ES-I3 (cell line): ENCODE data around the gene OR2L3.
"Not testable (repeated sequence)": the region's sequence is repeated elsewhere in the genome, so short reads cannot be mapped to it uniquely, and the experiment has no call there.

Source experiments
- H3K36me3 ChIP-seq: 2 replicates; pipeline ENCODE4 v1.6.1; 2013; ENCODE audit warnings: mild to moderate bottlenecking, low read length, control low read depth, moderate library complexity; ENCODE audit not compliant: insufficient read depth
- H3K4me1 ChIP-seq: 2 replicates; pipeline ENCODE4 v1.6.1; 2013; ENCODE audit warnings: mild to moderate bottlenecking, control low read depth, low read length; ENCODE audit not compliant: insufficient read depth
- H3K9ac ChIP-seq: 2 replicates; pipeline ENCODE4 v1.6.1; 2013; ENCODE audit warnings: low read depth, mild to moderate bottlenecking, low read length, moderate library complexity
- H3K9me3 ChIP-seq: 2 replicates; pipeline ENCODE4 v1.6.1; 2013; ENCODE audit warnings: mild to moderate bottlenecking, low read length, moderate library complexity; ENCODE audit not compliant: control insufficient read depth, insufficient read depth

The OR2L3 gene

DNA sequence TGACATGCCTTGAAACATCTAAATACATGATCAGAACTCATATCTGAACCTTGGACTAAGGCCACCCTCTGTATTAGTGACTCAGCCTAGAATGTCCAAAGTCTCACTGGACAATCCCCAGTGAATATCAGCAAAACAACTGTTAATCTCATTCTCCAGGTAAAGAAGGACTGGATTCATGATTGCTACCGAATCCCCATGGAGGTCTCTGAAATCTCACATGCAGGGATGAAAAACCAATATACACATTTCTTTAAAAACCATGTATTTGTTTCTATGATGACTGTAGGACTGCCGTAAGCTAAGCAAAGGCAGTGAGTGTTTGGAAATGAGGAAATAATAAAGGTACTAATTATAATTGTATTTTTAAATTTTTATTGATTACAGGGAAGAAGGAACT lies at the start of gene OR2L3:
TSS of gene OR2L3 (plus strand) at position 301 of the 400 bp plus-strand sequence. CDS start 13,846 bp downstream, outside the sequence.
- Histone ChIP-seq H3K9me3 (no peaks in the 10 kb centered on the region), H3K9ac (no peak within 1 kb of the TSS), H3K36me3 (no peaks in the 10 kb centered on the region), H3K4me1 (no peaks in the 10 kb centered on the region)

GRCh38 chr1:247998811-247999210 lies 47.8 kb upstream of the OR2L3 start:
- Histone ChIP-seq H3K36me3 (no peaks in the 10 kb centered on the region), H3K4me1 (no peaks in the 10 kb centered on the region), H3K9ac (no peak overlapping the region), H3K9me3 (no peaks in the 10 kb centered on the region)

DNA sequence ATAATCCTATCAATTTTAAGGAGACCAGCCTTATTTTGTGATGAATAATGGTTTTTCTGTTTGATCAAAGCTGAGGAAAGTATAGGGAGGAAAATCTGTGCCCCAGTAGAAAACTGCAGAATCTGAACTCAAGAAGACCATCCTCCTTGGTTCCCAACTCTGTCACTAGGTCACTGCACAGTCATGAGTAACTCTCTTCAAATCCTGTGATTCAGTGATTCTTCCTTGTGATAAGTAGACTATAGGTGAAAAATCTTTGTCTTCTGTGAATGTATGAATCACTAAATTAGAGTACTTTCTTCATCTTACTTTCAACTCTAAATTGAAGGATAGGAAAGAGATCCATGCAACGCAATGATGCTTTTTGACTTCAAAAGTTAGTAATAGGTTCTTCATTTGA lies 46.5 kb upstream of the OR2L3 start:
- H3K36me3 ChIP-seq, result no peaks in the 10 kb centered on the region
- no peaks in the 10 kb centered on the region for H3K4me1 ChIP-seq
- H3K9ac ChIP-seq, result no peak overlapping the region
- no peaks in the 10 kb centered on the region for H3K9me3 ChIP-seq

- Histone ChIP-seq H3K9ac (no peak overlapping the region), H3K9me3 (peaks cover 3% of the 10 kb centered on the region; the same call in 1 of the 2 replicates), H3K4me1 (no peaks in the 10 kb centered on the region), H3K36me3 (no peaks in the 10 kb centered on the region)
Observed at GRCh38 chr1:248007778-248008177, 38.9 kb upstream of the OR2L3 start.

DNA sequence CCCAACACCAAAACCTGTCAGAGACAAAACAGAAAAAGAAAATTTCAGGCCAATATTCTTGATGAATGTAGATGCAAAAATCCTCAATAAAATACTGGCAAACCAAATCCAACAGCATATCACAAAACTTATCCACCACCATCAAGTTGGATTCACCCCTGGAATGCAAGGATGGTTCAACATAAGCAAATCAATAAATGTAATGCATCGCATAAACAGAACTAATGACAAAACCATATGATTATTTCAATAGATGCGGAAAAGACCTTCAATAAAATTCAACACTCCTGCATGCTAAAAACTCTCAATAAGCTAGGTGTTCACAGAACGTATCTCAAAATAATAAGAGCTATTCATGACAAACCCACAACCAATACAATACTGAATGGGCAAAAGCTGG lies 37.0 kb upstream of the OR2L3 start:
- Histone ChIP-seq H3K9ac (no peak overlapping the region), H3K9me3 (peaks cover 3% of the 10 kb centered on the region; the same call in 1 of the 2 replicates), H3K4me1 (no peaks in the 10 kb centered on the region), H3K36me3 (no peaks in the 10 kb centered on the region)

- Histone ChIP-seq H3K9me3 (peaks cover 3% of the 10 kb centered on the region; the same call in 1 of the 2 replicates), H3K36me3 (no peaks in the 10 kb centered on the region), H3K4me1 (no peaks in the 10 kb centered on the region), H3K9ac (no peak within 1 kb of the TSS)
Observed at GRCh38 chr1:248013229-248013710, 33.4 kb upstream of the OR2L3 start, which contains the start of gene OR2L5. Gene OR2L5 (plus strand): TSS chr1:248013660. CDS start chr1:248021948, 8,288 bp downstream.

GRCh38 chr1:248015803-248016202 lies 30.8 kb upstream of the OR2L3 start:
- Histone ChIP-seq H3K9ac (no peak overlapping the region), H3K4me1 (no peaks in the 10 kb centered on the region), H3K36me3 (no peaks in the 10 kb centered on the region), H3K9me3 (no peaks in the 10 kb centered on the region)

- H3K36me3 ChIP-seq, result no peaks in the 10 kb centered on the region
- no peaks in the 10 kb centered on the region for H3K9me3 ChIP-seq
- H3K9ac ChIP-seq, result no peak within 1 kb of the TSS
- no peaks in the 10 kb centered on the region for H3K4me1 ChIP-seq
Observed at GRCh38 chr1:248029770-248030169, 16.9 kb upstream of the OR2L3 start, which contains the start of gene OR2L2. Gene OR2L2 (plus strand): TSS chr1:248030070. CDS start chr1:248038268, 8,198 bp downstream.

DNA sequence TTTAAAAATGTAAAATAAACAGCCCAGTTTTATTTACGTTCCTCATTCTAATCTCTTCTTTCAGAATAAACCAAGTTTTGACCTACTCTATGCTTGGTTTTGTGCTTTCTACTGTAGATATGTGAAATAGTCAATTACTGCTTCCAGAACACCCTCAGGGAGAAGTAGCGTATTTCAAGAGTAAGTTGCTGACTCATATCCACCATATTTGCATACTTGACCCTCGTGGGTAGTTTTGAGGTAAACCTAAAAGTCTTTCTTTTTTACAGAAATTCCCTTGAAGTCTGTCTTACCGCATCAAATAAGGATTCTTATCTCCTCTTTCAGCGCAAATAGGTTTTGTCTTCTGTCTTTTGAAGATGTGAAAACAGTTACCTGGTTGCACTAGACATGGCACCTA lies 1.4 kb upstream of the OR2L3 start:
- Histone ChIP-seq H3K9me3 (no peaks in the 10 kb centered on the region), H3K9ac (no peak overlapping the region), H3K4me1 (no peaks in the 10 kb centered on the region), H3K36me3 (no peaks in the 10 kb centered on the region)

DNA sequence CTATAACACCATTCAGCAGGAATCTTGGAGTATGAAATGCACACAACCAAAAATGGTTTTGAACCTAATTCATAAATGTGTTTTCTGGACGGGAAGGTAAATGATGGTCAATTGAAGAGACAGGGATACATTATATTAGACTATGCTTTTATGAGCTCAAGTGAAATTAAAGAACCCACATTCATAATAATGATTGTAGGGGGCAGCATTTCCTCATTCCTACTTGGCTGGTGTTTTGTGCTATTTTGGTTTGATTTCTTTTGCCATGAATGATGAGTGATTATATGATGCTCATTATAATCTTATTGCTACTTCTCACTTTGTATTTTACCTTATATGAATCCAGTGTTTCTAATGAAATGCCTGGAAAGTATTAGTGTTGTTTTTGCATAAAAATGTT lies 372 bp downstream of the OR2L3 start:
- Histone ChIP-seq H3K9ac (no peak overlapping the region), H3K36me3 (no peaks in the 10 kb centered on the region), H3K9me3 (no peaks in the 10 kb centered on the region), H3K4me1 (no peaks in the 10 kb centered on the region)

GRCh38 chr1:248054671-248055070 lies 8.0 kb downstream of the OR2L3 start:
- H3K4me1 ChIP-seq, result no peaks in the 10 kb centered on the region
- no peaks in the 10 kb centered on the region for H3K9me3 ChIP-seq
- no peaks in the 10 kb centered on the region for H3K36me3 ChIP-seq
- no peak overlapping the region for H3K9ac ChIP-seq

GRCh38 chr1:248055261-248055660 lies 8.6 kb downstream of the OR2L3 start:
- Histone ChIP-seq H3K9me3 (no peaks in the 10 kb centered on the region), H3K36me3 (no peaks in the 10 kb centered on the region), H3K4me1 (no peaks in the 10 kb centered on the region), H3K9ac (no peak overlapping the region)

GRCh38 chr1:248065071-248065470 lies 18.4 kb downstream of the OR2L3 start:
- H3K36me3 ChIP-seq, result no peaks in the 10 kb centered on the region
- no peaks in the 10 kb centered on the region for H3K4me1 ChIP-seq
- H3K9ac ChIP-seq, result no peak overlapping the region
- H3K9me3 ChIP-seq, result no peaks in the 10 kb centered on the region

GRCh38 chr1:248065604-248066003 lies 19.0 kb downstream of the OR2L3 start:
- Histone ChIP-seq H3K9ac (no peak overlapping the region), H3K4me1 (no peaks in the 10 kb centered on the region), H3K9me3 (no peaks in the 10 kb centered on the region), H3K36me3 (no peaks in the 10 kb centered on the region)

- not testable (repeated sequence) for H3K4me1 ChIP-seq, H3K9me3 ChIP-seq, H3K36me3 ChIP-seq, H3K9ac ChIP-seq
Observed at GRCh38 chr1:248083864-248084263, 37.2 kb downstream of the OR2L3 start.

DNA sequence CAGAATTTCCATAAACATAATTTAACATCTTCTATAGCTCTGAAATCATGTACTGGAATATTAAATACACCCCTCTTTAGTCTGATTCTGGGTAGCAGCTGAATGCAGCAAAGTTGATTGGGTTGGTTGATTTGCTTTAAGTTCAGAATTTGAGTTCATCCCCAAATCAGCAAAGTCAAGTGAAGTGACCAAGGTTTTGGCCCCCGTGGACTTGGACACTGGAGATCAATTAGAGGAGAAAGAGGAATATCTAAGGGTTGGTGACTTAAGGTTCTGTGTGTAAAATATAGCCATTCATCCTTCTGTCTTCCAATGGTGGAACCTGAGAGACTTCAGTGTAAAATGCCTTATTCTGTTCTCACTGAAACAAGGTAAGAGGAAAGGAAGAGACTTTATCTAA lies 48.2 kb downstream of the OR2L3 start, which contains the start of gene OR2L13:
TSS of gene OR2L13 (plus strand) at position 301 of the 400 bp plus-strand sequence. CDS start 4,192 bp downstream, outside the sequence.
- Histone ChIP-seq H3K9me3 (no peaks in the 10 kb centered on the region; the same call in 1 of the 2 replicates), H3K9ac (no peak within 1 kb of the TSS), H3K4me1 (no peaks in the 10 kb centered on the region), H3K36me3 (no peaks in the 10 kb centered on the region)
